Measurements from ENCODE around the gene MFAP3.

DNA sequence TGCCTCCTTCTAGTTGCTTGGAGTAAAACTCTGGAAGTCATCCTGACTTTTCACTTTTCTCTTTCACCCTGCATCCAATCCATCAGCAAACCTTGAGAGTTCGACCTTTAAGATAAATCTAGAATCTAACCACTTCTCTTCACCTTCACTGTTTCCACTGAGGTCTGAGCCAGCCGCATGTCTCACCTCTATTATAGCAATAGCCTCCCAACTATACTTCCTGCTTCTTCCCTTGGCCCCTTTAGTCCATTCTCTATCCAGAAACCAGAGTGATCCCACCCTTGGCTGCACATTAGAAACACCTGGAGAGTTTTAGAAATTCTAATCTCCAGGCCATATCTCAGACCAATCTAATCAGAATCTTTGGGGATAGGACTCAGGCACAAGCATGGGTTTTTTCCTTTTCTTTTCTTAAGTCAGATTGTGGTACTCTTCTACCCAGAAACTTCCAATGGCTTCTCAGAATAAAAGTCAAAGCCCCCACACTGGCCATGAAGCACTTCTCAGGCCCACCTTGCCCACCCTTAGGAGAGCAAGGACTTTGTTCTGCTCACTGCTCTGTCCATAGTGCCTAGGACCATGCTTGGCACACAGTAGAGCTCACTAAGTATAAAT is 33.1 kb downstream of the MFAP3 start:
- TF ChIP-seq POLR2AphosphoS5 (IDR thresholded peaks at IDR 0.05; ENCODE audit: low read depth, low read length) (no peak), POLR2A (IDR thresholded peaks at IDR 0.05; ENCODE audit: low read depth, low read length) (no peak)
